PC-9 (cell line): ENCODE data around the gene RAVER1. TPM values are rescaled to one million over a fixed set of nuclear protein-coding genes. Genes with fewer than 3 reads are reported as not detected.

ENCODE experiments used
- BruUV-seq: library from RNA; stranded (reverse); fragments of 400-500 nt; replicated peaks from 2 replicates; lab custom pipeline; 2021; lab: Mats Ljungman, UMichigan
- CTCF ChIA-PET: fragments of 300-600 bp; sonication (Branson Sonifier 250); formaldehyde crosslinking; loops from one replicate; lab custom pipeline; 2022; ENCODE audit warnings: antibody characterized with exemption; lab: Charles Lee
- POLR2A ChIA-PET: fragments of 300-600 bp; sonication (Branson Sonifier 250); formaldehyde crosslinking; loops from one replicate; lab custom pipeline; 2022; ENCODE audit warnings: antibody characterized with exemption; ENCODE audit not compliant: unreplicated experiment; lab: Charles Lee
- DNase-seq, 2 experiments: peaks; one replicate each; pipeline versions ENCODE4 v3.0.0 to v3.0.0-alpha.2; 2015 to 2022; ENCODE audit warnings: mixed read lengths in 1 of 2
- H2AFZ ChIP-seq: fragments of 200-600 bp; sonication (generic); 2 replicates; pipeline ENCODE4 v1.8.1; 2017; ENCODE audit warnings: antibody characterized with exemption
- H3F3A ChIP-seq: fragments of 200-600 bp; sonication (generic); 2 replicates; pipeline ENCODE4 v1.8.1; 2017; ENCODE audit warnings: antibody characterized with exemption, mild to moderate bottlenecking, low read depth; ENCODE audit not compliant: insufficient read depth
- H3K27ac ChIP-seq: fragments of 200-600 bp; sonication (generic); 2 replicates; pipeline ENCODE4 v1.6.1; 2016; ENCODE audit warnings: mixed run types
- H3K27me3 ChIP-seq: fragments of 200-600 bp; sonication (generic); 2 replicates; pipeline ENCODE4 v1.6.1; 2016; ENCODE audit warnings: low read depth, mixed run types; ENCODE audit not compliant: insufficient read depth
- H3K36me3 ChIP-seq: fragments of 200-600 bp; sonication (generic); 2 replicates; pipeline ENCODE4 v1.6.1; 2016; ENCODE audit warnings: low read depth, mixed run types
- H3K4me1 ChIP-seq: fragments of 200-600 bp; sonication (generic); replicated peaks from 2 replicates; pipeline ENCODE4 v1.6.1; 2016; ENCODE audit warnings: mixed run types; ENCODE audit not compliant: insufficient read depth
- H3K4me2 ChIP-seq: fragments of 200-600 bp; sonication (generic); 2 replicates; pipeline ENCODE4 v1.6.1; 2017; ENCODE audit warnings: mixed run types
- H3K4me3 ChIP-seq: fragments of 200-600 bp; sonication (generic); 2 replicates; pipeline ENCODE4 v1.6.1; 2016; ENCODE audit warnings: mixed run types
- H3K79me2 ChIP-seq: fragments of 200-600 bp; sonication (generic); 2 replicates; pipeline ENCODE4 v1.6.1; 2017; ENCODE audit warnings: low read depth, mixed run types
- H3K9me2 ChIP-seq: fragments of 200-600 bp; sonication (generic); 2 replicates; pipeline ENCODE4 v1.8.1; 2017; ENCODE audit warnings: mild to moderate bottlenecking; ENCODE audit not compliant: insufficient read depth
- H3K9me3 ChIP-seq: fragments of 200-600 bp; sonication (generic); 2 replicates; pipeline ENCODE4 v1.8.1; 2016; ENCODE audit warnings: low read depth; ENCODE audit not compliant: insufficient read depth
- H4K20me1 ChIP-seq: fragments of 200-600 bp; sonication (generic); 2 replicates; pipeline ENCODE4 v1.8.1; 2017; ENCODE audit not compliant: insufficient read depth
- EZH2 ChIP-seq: fragments of 200-600 bp; sonication (generic); IDR thresholded peaks from 2 replicates; pipeline ENCODE4 v1.8.0; 2017; ENCODE audit warnings: antibody characterized with exemption, low read depth
- intact Hi-C: fragments of 100-400 bp; cut with micrococcal nuclease; formaldehyde crosslinking; loops from one replicate; pipeline ENCODE4 v1.10.0; 2022; ENCODE audit not compliant: unreplicated experiment
- total RNA-seq: library from RNA; stranded (reverse); gene quantifications from 2 replicates; pipeline ENCODE4 v1.2.3, GENCODE V29; 2021
- TF ChIP-seq, protein P1 (sequence below): fragments of 200-600 bp; sonication (generic); conservative IDR thresholded peaks from 2 replicates; pipeline ENCODE4 v1.6.1; 2017; ENCODE audit warnings: mixed run types, antibody characterized with exemption, mild to moderate bottlenecking, moderate library complexity

RAVER1 gene
- total RNA-seq, 1 experiment from 2014 or later, result 52.9 TPM

DNA sequence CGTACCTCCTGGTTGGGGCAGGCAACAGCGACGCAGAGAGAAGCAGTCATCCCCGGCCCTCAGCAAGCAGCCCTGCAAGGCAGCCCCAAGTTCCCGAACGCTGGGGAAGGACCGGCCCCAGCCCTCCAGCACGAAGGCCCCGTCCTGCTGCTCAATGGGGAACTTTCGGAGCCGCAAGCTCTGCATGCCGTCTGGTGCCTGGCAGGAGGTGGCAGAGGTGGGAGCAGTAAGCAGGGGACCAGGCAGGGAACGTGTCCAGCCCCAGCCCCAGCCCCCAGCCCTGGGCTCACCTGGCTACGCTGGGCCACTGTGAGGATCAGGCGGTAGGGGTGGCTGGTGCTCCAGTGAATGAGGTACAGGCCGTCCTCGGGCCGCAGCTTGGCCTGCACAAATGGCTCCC, 28.9 kb upstream of the RAVER1 start:
- H3K27me3 ChIP-seq, result no peaks in the 10 kb centered on the region
- no peak for DNase-seq
- no peak overlapping the region for H3K27ac ChIP-seq
- no peaks in the 10 kb centered on the region for H3K9me2 ChIP-seq
- no peak overlapping the region for H3K4me2 ChIP-seq
- H3K4me1 ChIP-seq, result no peaks in the 10 kb centered on the region
- H3K4me3 ChIP-seq, result no peak overlapping the region
- intact Hi-C loops, result no loop called here
- H3F3A ChIP-seq, result peaks cover 4% of the 10 kb centered on the region; the same call in 1 of the 2 replicates
- no peaks in the 10 kb centered on the region for H3K79me2 ChIP-seq
- ChIA-PET POLR2A (no interaction called here), CTCF (no interaction called here)
- H3K9me3 ChIP-seq, result no peaks in the 10 kb centered on the region
- H2AFZ ChIP-seq, result no peak overlapping the region
- no TSS peak for BruUV-seq
- peaks cover 5% of the 10 kb centered on the region for H3K36me3 ChIP-seq
- TF ChIP-seq, protein P1, sequence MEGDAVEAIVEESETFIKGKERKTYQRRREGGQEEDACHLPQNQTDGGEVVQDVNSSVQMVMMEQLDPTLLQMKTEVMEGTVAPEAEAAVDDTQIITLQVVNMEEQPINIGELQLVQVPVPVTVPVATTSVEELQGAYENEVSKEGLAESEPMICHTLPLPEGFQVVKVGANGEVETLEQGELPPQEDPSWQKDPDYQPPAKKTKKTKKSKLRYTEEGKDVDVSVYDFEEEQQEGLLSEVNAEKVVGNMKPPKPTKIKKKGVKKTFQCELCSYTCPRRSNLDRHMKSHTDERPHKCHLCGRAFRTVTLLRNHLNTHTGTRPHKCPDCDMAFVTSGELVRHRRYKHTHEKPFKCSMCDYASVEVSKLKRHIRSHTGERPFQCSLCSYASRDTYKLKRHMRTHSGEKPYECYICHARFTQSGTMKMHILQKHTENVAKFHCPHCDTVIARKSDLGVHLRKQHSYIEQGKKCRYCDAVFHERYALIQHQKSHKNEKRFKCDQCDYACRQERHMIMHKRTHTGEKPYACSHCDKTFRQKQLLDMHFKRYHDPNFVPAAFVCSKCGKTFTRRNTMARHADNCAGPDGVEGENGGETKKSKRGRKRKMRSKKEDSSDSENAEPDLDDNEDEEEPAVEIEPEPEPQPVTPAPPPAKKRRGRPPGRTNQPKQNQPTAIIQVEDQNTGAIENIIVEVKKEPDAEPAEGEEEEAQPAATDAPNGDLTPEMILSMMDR, result no peak
- H4K20me1 ChIP-seq, result no peaks in the 10 kb centered on the region

GRCh38 chr19:10361569-10362011, 28.3 kb upstream of the RAVER1 start:
- Histone ChIP-seq H3K4me3 (no peak overlapping the region), H3K4me1 (no peaks in the 10 kb centered on the region), H3F3A (peaks cover 4% of the 10 kb centered on the region; the same call in 1 of the 2 replicates), H3K4me2 (no peak overlapping the region), H2AFZ (no peak overlapping the region), H3K27ac (no peak overlapping the region), H3K27me3 (no peaks in the 10 kb centered on the region), H3K36me3 (peaks cover 5% of the 10 kb centered on the region), H3K9me3 (no peaks in the 10 kb centered on the region), H3K9me2 (no peaks in the 10 kb centered on the region), H3K79me2 (no peaks in the 10 kb centered on the region), H4K20me1 (no peaks in the 10 kb centered on the region)
- ChIA-PET CTCF (interaction anchor here (0.5 kb wide), 1 partner anchor 9 kb away, joined by 6 read pairs; no protein-coding TSS in a partner anchor), POLR2A (no interaction called here)
- BruUV-seq, result no TSS peak
- intact Hi-C loops, result no loop called here
- TF ChIP-seq EZH2, result no peak
- TF ChIP-seq, protein P1, result no peak
- DNase-seq, result no peak

- TF ChIP-seq EZH2, result no peak
- TF ChIP-seq, protein P1, result no peak
- H3K9me2 ChIP-seq, result no peaks in the 10 kb centered on the region
- H3K9me3 ChIP-seq, result no peaks in the 10 kb centered on the region
- no peaks in the 10 kb centered on the region for H3K79me2 ChIP-seq
- no TSS peak for BruUV-seq
- H3K27me3 ChIP-seq, result no peaks in the 10 kb centered on the region
- H2AFZ ChIP-seq, result no peak overlapping the region
- no peak overlapping the region for H3K27ac ChIP-seq
- H3F3A ChIP-seq, result no peaks in the 10 kb centered on the region
- ChIA-PET POLR2A (no interaction called here), CTCF (no interaction called here)
- no peak overlapping the region for H3K4me2 ChIP-seq
- no peak for DNase-seq
- no peaks in the 10 kb centered on the region for H4K20me1 ChIP-seq
- intact Hi-C loops, result no loop called here
- no peak overlapping the region for H3K4me3 ChIP-seq
- H3K36me3 ChIP-seq, result peaks cover 13% of the 10 kb centered on the region; the same call in 1 of the 2 replicates
- H3K4me1 ChIP-seq, result no peaks in the 10 kb centered on the region
These were observed 23.1 kb upstream of the RAVER1 start for GRCh38 chr19:10356431-10356830.
